ENCODE data around the gene COPG2. TPM values are rescaled to one million over a fixed set of nuclear protein-coding genes. Genes with fewer than 3 reads are reported as not detected.

Gene COPG2
- total and polyA plus RNA-seq, 2 of the 13 experiments (the other 11 are each of a cell fraction or from before 2014, with no cell fraction given): 14.1 to 17.7 TPM

DNA sequence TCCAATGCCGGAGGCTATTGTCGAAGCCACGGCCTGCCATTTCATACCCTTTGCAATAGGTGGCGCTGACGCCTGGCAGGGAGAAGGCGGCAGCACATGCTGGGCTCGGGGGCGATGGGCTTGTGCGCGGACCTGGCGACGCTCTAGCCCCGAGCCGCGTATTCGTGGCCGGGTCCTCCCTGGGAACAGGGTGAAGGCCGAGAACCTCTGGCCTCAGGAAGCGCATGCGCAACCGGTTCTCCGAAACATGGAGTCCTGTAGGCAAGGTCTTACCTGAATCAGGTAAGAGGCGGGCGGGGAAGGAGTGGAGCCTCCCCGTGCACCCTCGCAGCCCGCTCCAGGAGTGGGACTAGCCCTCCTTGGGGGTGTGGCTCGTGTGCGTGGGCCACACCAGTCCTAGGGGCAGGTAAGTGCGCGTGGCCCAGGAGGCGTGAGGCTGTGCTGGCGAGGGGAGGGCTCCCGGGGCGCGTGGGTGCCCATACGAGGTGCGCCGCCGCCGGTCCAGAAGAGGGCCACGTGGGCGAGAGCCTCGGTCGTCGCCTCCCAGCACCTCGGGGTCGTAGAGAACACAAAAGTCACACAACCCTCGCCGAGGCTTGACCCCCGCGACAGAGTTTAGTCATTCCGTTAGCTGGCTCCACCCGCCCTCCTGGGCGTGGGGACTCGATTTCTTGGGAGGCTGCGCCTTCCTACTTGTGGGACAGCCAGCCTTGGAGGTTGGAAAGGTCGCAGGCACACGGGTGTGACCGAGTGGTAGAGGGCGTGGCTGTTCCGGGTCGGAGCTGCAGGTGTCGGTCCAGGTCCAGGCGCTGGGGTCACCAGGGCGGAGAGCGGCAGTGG is 182.2 kb downstream of the COPG2 start (continued):
- TF ChIP-seq, protein P1, sequence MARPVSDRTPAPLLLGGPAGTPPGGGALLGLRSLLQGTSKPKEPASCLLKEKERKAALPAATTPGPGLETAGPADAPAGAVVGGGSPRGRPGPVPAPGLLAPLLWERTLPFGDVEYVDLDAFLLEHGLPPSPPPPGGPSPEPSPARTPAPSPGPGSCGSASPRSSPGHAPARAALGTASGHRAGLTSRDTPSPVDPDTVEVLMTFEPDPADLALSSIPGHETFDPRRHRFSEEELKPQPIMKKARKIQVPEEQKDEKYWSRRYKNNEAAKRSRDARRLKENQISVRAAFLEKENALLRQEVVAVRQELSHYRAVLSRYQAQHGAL (CRISPR knock-in tag; IDR thresholded peaks at IDR 0.05; ENCODE audit: not compliant biosample characterization): no peak
- TF ChIP-seq, protein P2, sequence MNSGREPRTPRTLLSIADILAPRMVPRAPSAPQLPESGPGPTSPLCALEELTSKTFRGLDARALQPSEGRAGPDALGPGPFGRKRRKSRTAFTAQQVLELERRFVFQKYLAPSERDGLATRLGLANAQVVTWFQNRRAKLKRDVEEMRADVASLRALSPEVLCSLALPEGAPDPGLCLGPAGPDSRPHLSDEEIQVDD (CRISPR knock-in tag; IDR thresholded peaks at IDR 0.05; ENCODE audit: borderline replicate concordance): peak; percentile 45; the same call in 1 of the 2 replicates
- TF ChIP-seq ZNF510 (CRISPR knock-in tag; IDR thresholded peaks at IDR 0.05; ENCODE audit: low read depth): no peak
- TF ChIP-seq, protein P3, sequence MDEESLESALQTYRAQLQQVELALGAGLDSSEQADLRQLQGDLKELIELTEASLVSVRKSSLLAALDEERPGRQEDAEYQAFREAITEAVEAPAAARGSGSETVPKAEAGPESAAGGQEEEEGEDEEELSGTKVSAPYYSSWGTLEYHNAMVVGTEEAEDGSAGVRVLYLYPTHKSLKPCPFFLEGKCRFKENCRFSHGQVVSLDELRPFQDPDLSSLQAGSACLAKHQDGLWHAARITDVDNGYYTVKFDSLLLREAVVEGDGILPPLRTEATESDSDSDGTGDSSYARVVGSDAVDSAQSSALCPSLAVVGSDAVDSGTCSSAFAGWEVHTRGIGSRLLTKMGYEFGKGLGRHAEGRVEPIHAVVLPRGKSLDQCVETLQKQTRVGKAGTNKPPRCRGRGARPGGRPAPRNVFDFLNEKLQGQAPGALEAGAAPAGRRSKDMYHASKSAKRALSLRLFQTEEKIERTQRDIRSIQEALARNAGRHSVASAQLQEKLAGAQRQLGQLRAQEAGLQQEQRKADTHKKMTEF (CRISPR knock-in tag; IDR thresholded peaks at IDR 0.05): peak; percentile 87
- TF ChIP-seq SAP130 (CRISPR knock-in tag; IDR thresholded peaks at IDR 0.05; ENCODE audit: low read depth): peak; percentile 66
- TF ChIP-seq ZNF235 (CRISPR knock-in tag; IDR thresholded peaks at IDR 0.05; ENCODE audit: borderline replicate concordance): no peak
- peak; percentile 82; the same call in 1 of the 2 replicates for TF ChIP-seq SNAPC5 (CRISPR knock-in tag; IDR thresholded peaks at IDR 0.05; ENCODE audit: borderline replicate concordance)
- TF ChIP-seq ZNF652 (CRISPR knock-in tag; IDR thresholded peaks at IDR 0.05; ENCODE audit: borderline replicate concordance, low read depth): no peak; the same call in 1 of the 2 replicates
- no peak for TF ChIP-seq XBP1 (CRISPR knock-in tag; IDR thresholded peaks at IDR 0.05)
- TF ChIP-seq ZNF616 (CRISPR knock-in tag; IDR thresholded peaks at IDR 0.05; ENCODE audit: low read depth): no peak
- no peak for TF ChIP-seq HNRNPUL1 (IDR thresholded peaks at IDR 0.05; ENCODE audit: low read depth, low read length)
- no peak for TF ChIP-seq ZNF562 (CRISPR knock-in tag; IDR thresholded peaks at IDR 0.05; ENCODE audit: borderline replicate concordance)
- TF ChIP-seq RFXANK (CRISPR knock-in tag; IDR thresholded peaks at IDR 0.05): 0 out of 2 replicates have a peak, but pooled peaks have one; percentile 41
- TF ChIP-seq MAFK (conservative IDR thresholded peaks at IDR 0.05 in 1 of 2, IDR thresholded peaks at IDR 0.05 in 1 of 2; ENCODE audit: low read length in 2 of 2): no peak
- peak; percentile 89 for TF ChIP-seq CTCF (CRISPR knock-in tag; IDR thresholded peaks at IDR 0.05)
- no peak for TF ChIP-seq TRIM24 (CRISPR knock-in tag; IDR thresholded peaks at IDR 0.05)
- TF ChIP-seq ZSCAN25 (CRISPR knock-in tag; IDR thresholded peaks at IDR 0.05): 0 out of 2 replicates have a peak, but pooled peaks have one; percentile 41
- peak; percentile 42; the same call in 1 of the 2 replicates for TF ChIP-seq ELF3 (CRISPR knock-in tag; IDR thresholded peaks at IDR 0.05)
- TF ChIP-seq ZNF570 (CRISPR knock-in tag; IDR thresholded peaks at IDR 0.05; ENCODE audit: borderline replicate concordance): no peak
- TF ChIP-seq THAP8 (CRISPR knock-in tag; IDR thresholded peaks at IDR 0.05; ENCODE audit: borderline replicate concordance): no peak
- no peak for TF ChIP-seq SOX13 (IDR thresholded peaks at IDR 0.05)
- peak in 1 of 2 experiments; percentile 39; a peak in 2 of 4 replicates for TF ChIP-seq SOX13 (CRISPR knock-in tag; conservative IDR thresholded peaks at IDR 0.05 in 1 of 2, IDR thresholded peaks at IDR 0.05 in 1 of 2)
- TF ChIP-seq ATF1 (CRISPR knock-in tag; IDR thresholded peaks at IDR 0.05): no peak
- peak; percentile 78 for TF ChIP-seq CBX5 (CRISPR knock-in tag; IDR thresholded peaks at IDR 0.05; ENCODE audit: borderline replicate concordance)
- no peak for TF ChIP-seq ZNF713 (CRISPR knock-in tag; IDR thresholded peaks at IDR 0.05)
